Keratinocyte (primary cell): ENCODE measurements around the gene EPAS1. TPM values are rescaled to one million over a fixed set of nuclear protein-coding genes. Genes with fewer than 3 reads are reported as not detected.

ENCODE experiments used
- DNase-seq: peaks from one replicate; pipeline ENCODE4 v3.0.0-alpha.2; 2011; ENCODE audit warnings: low read depth, missing footprints, low spot score
- FAIRE-seq: peaks from 2 replicates; lab custom pipeline; 2011; peaks lifted over from hg19 to GRCh38; lab: Jason Lieb, UNC
- H2AFZ ChIP-seq: 2 replicates; pipeline ENCODE4 v1.6.0; 2012; ENCODE audit warnings: low read length, control low read depth, inconsistent platforms; ENCODE audit not compliant: control insufficient read depth
- H3K27ac ChIP-seq: 2 replicates; pipeline ENCODE4 v1.5.1; 2011; ENCODE audit warnings: low read length; ENCODE audit not compliant: control insufficient read depth, insufficient read depth
- H3K27me3 ChIP-seq: 3 replicates; pipeline ENCODE4 v1.6.0; 2011; ENCODE audit warnings: low read length; ENCODE audit not compliant: control insufficient read depth, insufficient read depth; ENCODE audit errors: extremely low read depth
- H3K36me3 ChIP-seq, 2 experiments: 2 replicates in 1 of 2; 3 replicates in 1 of 2; pipeline ENCODE4 v1.5.1; 2011; ENCODE audit warnings: low read length in 2 of 2, mild to moderate bottlenecking in 1 of 2; ENCODE audit not compliant: control insufficient read depth in 2 of 2, insufficient read depth in 2 of 2; ENCODE audit errors: extremely low read depth in 1 of 2
- H3K4me1 ChIP-seq: 3 replicates; pipeline ENCODE4 v1.5.1; 2011; ENCODE audit warnings: low read length; ENCODE audit not compliant: control insufficient read depth, insufficient read depth; ENCODE audit errors: extremely low read depth
- H3K4me2 ChIP-seq: 3 replicates; pipeline ENCODE4 v1.6.0; 2011; ENCODE audit warnings: low read depth, low read length; ENCODE audit not compliant: control insufficient read depth, insufficient read depth; ENCODE audit errors: extremely low read depth
- H3K4me3 ChIP-seq, 3 experiments: fragments of 200-600 bp in 1 of 3; sonication (generic) in 1 of 3; 2 replicates in 2 of 3; 3 replicates in 1 of 3; pipeline ENCODE4 v1.5.1; 2011 to 2016; ENCODE audit warnings: low read length in 3 of 3, mild to moderate bottlenecking in 3 of 3, control low read depth in 2 of 3, inconsistent platforms in 1 of 3, low read depth in 1 of 3, mixed read lengths in 1 of 3, mixed run types in 1 of 3, moderate library complexity in 1 of 3; ENCODE audit not compliant: control insufficient read depth in 2 of 3, insufficient read depth in 2 of 3; ENCODE audit errors: extremely low read depth in 1 of 3
- H3K79me2 ChIP-seq: 2 replicates; pipeline ENCODE4 v1.6.0; 2012; ENCODE audit warnings: low read length; ENCODE audit not compliant: control insufficient read depth, insufficient read depth
- H3K9ac ChIP-seq: 3 replicates; pipeline ENCODE4 v1.6.0; 2011; ENCODE audit warnings: low read length; ENCODE audit not compliant: control insufficient read depth, insufficient read depth; ENCODE audit errors: extremely low read depth
- H3K9me1 ChIP-seq: 3 replicates; pipeline ENCODE4 v1.6.0; 2011; ENCODE audit warnings: low read length; ENCODE audit not compliant: control insufficient read depth, insufficient read depth; ENCODE audit errors: extremely low read depth
- H3K9me3 ChIP-seq: 2 replicates; pipeline ENCODE4 v1.5.1; 2012; ENCODE audit warnings: low read depth, low read length; ENCODE audit not compliant: control insufficient read depth
- H4K20me1 ChIP-seq: 3 replicates; pipeline ENCODE4 v1.6.0; 2011; ENCODE audit warnings: low read length; ENCODE audit not compliant: control insufficient read depth, insufficient read depth; ENCODE audit errors: extremely low read depth
- EZH2 ChIP-seq: IDR thresholded peaks from one replicate; pipeline ENCODE4 v1.6.1; 2012; ENCODE audit warnings: inconsistent platforms, mild to moderate bottlenecking, low read length, moderate library complexity
- dilution Hi-C: fragments of 300-500 bp; cut with MboI; formaldehyde crosslinking; loops from one replicate; pipeline ENCODE4 v1.7.0; 2020; ENCODE audit warnings: low sequenced_read_pairs; ENCODE audit not compliant: extremely low pct_ligation_motif_present
- polyA plus RNA-seq, 5 experiments: library from polyadenylated mRNA; depleted of rRNA in 3 of 5; stranded (reverse) in 3 of 5; stranded (forward) in 1 of 5; unstranded in 1 of 5; fragments of >200 nt; gene quantifications; 1 replicate in 1 of 5; 2 replicates in 3 of 5; 3 replicates in 1 of 5; pipeline versions ENCODE4 v1.2.1 to v1.2.3, GENCODE V29; 2011 to 2012; ENCODE audit warnings: missing spikeins in 2 of 5, low read depth in 1 of 5, low replicate concordance in 1 of 5
- TF ChIP-seq, protein P1 (sequence below), 3 experiments: IDR thresholded peaks in 1 of 3; conservative IDR thresholded peaks in 1 of 3; optimal IDR thresholded peaks in 1 of 3; 2 replicates in 2 of 3; 3 replicates in 1 of 3; pipeline versions ENCODE3 to v1.5.1; 2011; ENCODE audit warnings: low read length in 3 of 3, mild to moderate bottlenecking in 3 of 3, moderate library complexity in 2 of 3, control low read depth in 1 of 3, inconsistent platforms in 1 of 3; ENCODE audit not compliant: insufficient read depth in 2 of 3; ENCODE audit errors: extremely low read depth in 1 of 3

EPAS1 gene
- polyA plus RNA-seq, 1 donor (not counting 4 experiments of a cell fraction or from before 2014, with no cell fraction given) = 96.7 TPM

DNA sequence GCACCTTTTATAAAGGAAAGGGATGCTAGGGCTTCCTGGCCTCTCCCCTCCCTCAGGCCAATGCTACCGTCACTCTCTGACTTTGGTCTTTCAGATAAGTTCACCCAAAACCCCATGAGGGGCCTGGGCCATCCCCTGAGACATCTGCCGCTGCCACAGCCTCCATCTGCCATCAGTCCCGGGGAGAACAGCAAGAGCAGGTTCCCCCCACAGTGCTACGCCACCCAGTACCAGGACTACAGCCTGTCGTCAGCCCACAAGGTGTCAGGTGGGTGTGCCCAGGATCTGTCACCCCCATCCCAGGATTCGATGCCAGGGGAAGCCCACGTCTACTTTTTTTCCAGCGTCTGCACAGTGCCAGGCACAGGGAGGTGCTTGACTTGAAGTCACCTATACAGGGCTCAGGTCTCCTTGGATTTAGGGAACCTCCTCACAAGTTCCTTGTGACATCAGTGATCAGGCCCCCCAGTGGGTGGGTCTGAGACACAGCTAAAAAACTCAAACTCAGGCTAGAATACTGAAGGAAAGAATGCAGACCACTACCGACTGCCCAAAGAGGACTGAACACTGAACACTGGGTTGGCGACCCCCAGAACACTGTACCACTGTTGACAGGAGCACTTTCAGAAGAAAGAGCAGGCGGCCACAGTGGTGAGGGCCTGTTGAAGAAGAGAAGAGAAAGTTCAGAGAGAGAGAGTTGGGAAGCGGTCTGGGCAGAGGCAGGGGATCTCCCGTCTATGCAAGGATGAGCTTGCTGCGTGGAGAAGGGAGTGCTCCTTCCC lies 85.3 kb downstream of the EPAS1 start:
- dilution Hi-C loops = no loop called here
- Histone ChIP-seq H3K79me2 (no peaks in the 10 kb centered on the region), H3K9ac (no peak overlapping the region), H2AFZ (no peak overlapping the region), H4K20me1 (no peaks in the 10 kb centered on the region), H3K27me3 (no peaks in the 10 kb centered on the region), H3K27ac (no peak overlapping the region), H3K36me3 (peaks cover 40 to 53% of the 10 kb centered on the region in 2 experiments), H3K4me3 (no peak overlapping the region), H3K4me2 (no peak overlapping the region), H3K4me1 (peaks cover 20% of the 10 kb centered on the region), H3K9me1 (no peaks in the 10 kb centered on the region), H3K9me3 (no peaks in the 10 kb centered on the region)
- FAIRE-seq (no peak), DNase-seq (no peak)
- no peak for TF ChIP-seq EZH2
- TF ChIP-seq, protein P1, sequence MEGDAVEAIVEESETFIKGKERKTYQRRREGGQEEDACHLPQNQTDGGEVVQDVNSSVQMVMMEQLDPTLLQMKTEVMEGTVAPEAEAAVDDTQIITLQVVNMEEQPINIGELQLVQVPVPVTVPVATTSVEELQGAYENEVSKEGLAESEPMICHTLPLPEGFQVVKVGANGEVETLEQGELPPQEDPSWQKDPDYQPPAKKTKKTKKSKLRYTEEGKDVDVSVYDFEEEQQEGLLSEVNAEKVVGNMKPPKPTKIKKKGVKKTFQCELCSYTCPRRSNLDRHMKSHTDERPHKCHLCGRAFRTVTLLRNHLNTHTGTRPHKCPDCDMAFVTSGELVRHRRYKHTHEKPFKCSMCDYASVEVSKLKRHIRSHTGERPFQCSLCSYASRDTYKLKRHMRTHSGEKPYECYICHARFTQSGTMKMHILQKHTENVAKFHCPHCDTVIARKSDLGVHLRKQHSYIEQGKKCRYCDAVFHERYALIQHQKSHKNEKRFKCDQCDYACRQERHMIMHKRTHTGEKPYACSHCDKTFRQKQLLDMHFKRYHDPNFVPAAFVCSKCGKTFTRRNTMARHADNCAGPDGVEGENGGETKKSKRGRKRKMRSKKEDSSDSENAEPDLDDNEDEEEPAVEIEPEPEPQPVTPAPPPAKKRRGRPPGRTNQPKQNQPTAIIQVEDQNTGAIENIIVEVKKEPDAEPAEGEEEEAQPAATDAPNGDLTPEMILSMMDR (optimal IDR thresholded peaks at IDR 0.05 in 1 of 3, IDR thresholded peaks at IDR 0.05 in 1 of 3, conservative IDR thresholded peaks at IDR 0.05 in 1 of 3; ENCODE audit: extremely low read depth in 1 of 3, insufficient read depth in 2 of 3, low read length in 3 of 3) = no peak

DNA sequence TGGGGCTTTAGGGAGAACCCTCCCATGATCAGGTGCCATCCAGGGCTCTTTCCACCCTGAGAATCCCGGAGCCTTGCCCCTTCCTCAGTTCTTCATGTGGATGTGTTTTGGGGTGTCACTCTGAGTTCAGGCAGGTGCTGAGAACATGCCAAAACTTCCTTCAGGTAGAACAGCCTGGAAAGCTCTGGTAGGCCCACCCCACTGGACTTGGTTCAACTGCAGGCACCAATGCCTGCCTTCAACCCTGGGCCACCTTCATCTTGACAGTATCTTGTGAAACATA lies 85.8 kb downstream of the EPAS1 start:
- Histone ChIP-seq H3K27ac (no peak overlapping the region), H3K4me2 (no peak overlapping the region), H3K27me3 (no peaks in the 10 kb centered on the region), H3K9me1 (no peaks in the 10 kb centered on the region), H3K36me3 (peaks cover 39 to 50% of the 10 kb centered on the region in 2 experiments), H3K9me3 (no peaks in the 10 kb centered on the region), H2AFZ (no peak overlapping the region), H3K4me1 (peaks cover 20% of the 10 kb centered on the region), H4K20me1 (no peaks in the 10 kb centered on the region), H3K4me3 (no peak overlapping the region), H3K79me2 (no peaks in the 10 kb centered on the region), H3K9ac (no peak overlapping the region)
- TF ChIP-seq EZH2 = no peak
- TF ChIP-seq, protein P1 (optimal IDR thresholded peaks at IDR 0.05 in 1 of 3, IDR thresholded peaks at IDR 0.05 in 1 of 3, conservative IDR thresholded peaks at IDR 0.05 in 1 of 3; ENCODE audit: extremely low read depth in 1 of 3, insufficient read depth in 2 of 3, low read length in 3 of 3) = no peak
- DNase-seq (no peak), FAIRE-seq (no peak)
- dilution Hi-C loops = no loop called here
